Neuronal stem cell (in vitro differentiated cells): Measurements from ENCODE around the gene RAB8A.

Experiments
- DNase-seq: peaks from one replicate; pipeline ENCODE4 v3.0.0-alpha.2; 2013; ENCODE audit warnings: low spot score
- H2AFZ ChIP-seq: one replicate; pipeline ENCODE4 v1.6.1; 2013; ENCODE audit warnings: mild to moderate bottlenecking, low read length, inconsistent platforms
- H2AK5ac ChIP-seq: 2 replicates; pipeline ENCODE4 v1.6.1; 2013; ENCODE audit warnings: low read depth, mild to moderate bottlenecking, inconsistent platforms, low read length, moderate library complexity, mixed read lengths
- H2BK120ac ChIP-seq: 2 replicates; pipeline ENCODE4 v1.6.1; 2013; ENCODE audit warnings: low read depth, mild to moderate bottlenecking, inconsistent platforms, low read length, moderate library complexity, mixed read lengths
- H2BK12ac ChIP-seq: one replicate; pipeline ENCODE4 v1.6.1; 2013; ENCODE audit warnings: low read length, inconsistent platforms
- H2BK15ac ChIP-seq: 2 replicates; pipeline ENCODE4 v1.6.1; 2013; ENCODE audit warnings: mild to moderate bottlenecking, low read length, inconsistent platforms, mixed read lengths
- H2BK5ac ChIP-seq: one replicate; pipeline ENCODE4 v1.6.1; 2013; ENCODE audit warnings: inconsistent platforms, mild to moderate bottlenecking, low read length, moderate library complexity
- H3K14ac ChIP-seq: one replicate; pipeline ENCODE4 v1.6.1; 2013; ENCODE audit warnings: low read length, inconsistent platforms
- H3K18ac ChIP-seq: 2 replicates; pipeline ENCODE4 v1.6.1; 2013; ENCODE audit warnings: low read length, inconsistent platforms
- H3K23ac ChIP-seq: 2 replicates; pipeline ENCODE4 v1.6.1; 2013; ENCODE audit warnings: low read depth, mild to moderate bottlenecking, mixed read lengths, low read length, inconsistent platforms; ENCODE audit not compliant: poor library complexity
- H3K27ac ChIP-seq: replicated peaks from 3 replicates; pipeline ENCODE4 v1.5.1; 2013; ENCODE audit warnings: low read length, inconsistent platforms
- H3K27me3 ChIP-seq, 3 experiments: 2 replicates each; pipeline ENCODE4 v1.6.1; 2013; ENCODE audit warnings: low read length in 3 of 3, mild to moderate bottlenecking in 2 of 3, inconsistent platforms in 1 of 3, low read depth in 1 of 3, mixed read lengths in 1 of 3, moderate library complexity in 1 of 3; ENCODE audit not compliant: control insufficient read depth in 3 of 3, insufficient read depth in 3 of 3
- H3K36me3 ChIP-seq, 2 donors: replicated peaks in 1 of 2; 2 replicates each; pipeline ENCODE4 v1.6.1; 2013; ENCODE audit warnings: low read length in 2 of 2; ENCODE audit not compliant: control insufficient read depth in 2 of 2, insufficient read depth in 2 of 2
- H3K4ac ChIP-seq: 2 replicates; pipeline ENCODE4 v1.6.1; 2013; ENCODE audit warnings: inconsistent platforms, mild to moderate bottlenecking, low read length, moderate library complexity
- H3K4me1 ChIP-seq, 2 donors: 1 replicate in 1 of 2; 2 replicates in 1 of 2; pipeline ENCODE4 v1.6.1; 2013; ENCODE audit warnings: low read length in 2 of 2, low read depth in 1 of 2; ENCODE audit not compliant: control insufficient read depth in 2 of 2, insufficient read depth in 1 of 2
- H3K4me2 ChIP-seq: one replicate; pipeline ENCODE4 v1.6.1; 2013; ENCODE audit warnings: mild to moderate bottlenecking, low read length, inconsistent platforms; ENCODE audit not compliant: insufficient read depth, poor library complexity, severe bottlenecking
- H3K4me3 ChIP-seq, 2 donors: 2 replicates each; pipeline ENCODE4 v1.5.1; 2013; ENCODE audit warnings: low read length in 2 of 2, mild to moderate bottlenecking in 2 of 2, inconsistent platforms in 1 of 2, moderate library complexity in 1 of 2
- H3K79me1 ChIP-seq: one replicate; pipeline ENCODE4 v1.6.1; 2013; ENCODE audit warnings: low read depth, mild to moderate bottlenecking, inconsistent platforms, low read length, moderate library complexity
- H3K9ac ChIP-seq: one replicate; pipeline ENCODE4 v1.6.1; 2013; ENCODE audit warnings: mild to moderate bottlenecking, low read depth, low read length, inconsistent platforms; ENCODE audit not compliant: poor library complexity
- H3K9me3 ChIP-seq, 2 donors: replicated peaks in 1 of 2; 2 replicates each; pipeline versions ENCODE3 to v1.6.1; 2013; ENCODE audit warnings: low read length in 2 of 2, mild to moderate bottlenecking in 2 of 2, inconsistent platforms in 1 of 2, low read depth in 1 of 2, mixed read lengths in 1 of 2, moderate library complexity in 1 of 2; ENCODE audit not compliant: control insufficient read depth in 2 of 2, insufficient read depth in 1 of 2
- H4K8ac ChIP-seq: one replicate; pipeline ENCODE4 v1.6.1; 2013; ENCODE audit warnings: low read depth, mild to moderate bottlenecking, inconsistent platforms, low read length, moderate library complexity
- H4K91ac ChIP-seq: one replicate; pipeline ENCODE4 v1.6.1; 2013; ENCODE audit warnings: low read length, low read depth, mild to moderate bottlenecking, inconsistent platforms; ENCODE audit not compliant: poor library complexity
- WGBS, 2 donors: extraction: QIAGEN DNeasy Blood & Tissue Kit; methylation state at CpG; one replicate each; pipeline ENCODE4 v1.1.7; 2013; ENCODE audit warnings: missing lambda C conversion rate in 2 of 2, mixed read lengths in 1 of 2; ENCODE audit not compliant: insufficient read length in 2 of 2, insufficient replicate concordance in 1 of 2; ENCODE audit errors: extremely low coverage in 2 of 2; 5-methylcytosine and 5-hydroxymethylcytosine counted together

The RAB8A gene

DNA sequence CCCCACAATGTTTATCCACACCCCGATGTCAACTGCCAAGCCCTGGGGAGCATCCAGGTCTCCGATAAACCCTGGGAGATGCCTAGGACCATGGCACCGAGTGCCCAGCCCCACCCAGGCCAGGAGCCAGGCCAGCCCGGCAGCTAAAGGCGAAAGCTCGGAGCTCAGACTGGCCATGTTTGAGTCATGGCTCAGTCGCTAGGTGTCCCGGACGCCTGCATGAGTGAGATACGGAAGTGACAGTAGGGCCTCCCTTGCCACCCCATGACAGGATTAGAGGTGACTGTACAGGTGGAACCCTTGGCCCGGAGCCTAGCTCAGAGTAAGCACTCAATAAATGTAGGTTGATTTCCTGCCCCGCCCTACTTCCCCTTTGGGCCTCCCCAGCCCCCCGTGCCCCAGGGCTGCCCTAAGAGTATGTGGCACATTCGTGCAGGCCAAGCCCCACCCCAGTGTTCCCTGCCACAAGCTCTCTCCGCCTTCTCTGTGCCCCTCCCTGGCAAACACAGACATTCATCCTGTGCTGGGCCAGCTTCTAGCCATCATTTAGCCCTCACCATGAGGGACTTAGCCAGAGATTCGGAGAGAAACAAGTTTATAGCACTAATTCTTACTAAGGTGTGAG is 41.2 kb upstream of the RAB8A start:
- WGBS, 2 donors, result no CpG with 5 or more reads among the region's 16 CpGs
- H2BK15ac ChIP-seq, result no peak overlapping the region
- DNase-seq, result no peak

DNA sequence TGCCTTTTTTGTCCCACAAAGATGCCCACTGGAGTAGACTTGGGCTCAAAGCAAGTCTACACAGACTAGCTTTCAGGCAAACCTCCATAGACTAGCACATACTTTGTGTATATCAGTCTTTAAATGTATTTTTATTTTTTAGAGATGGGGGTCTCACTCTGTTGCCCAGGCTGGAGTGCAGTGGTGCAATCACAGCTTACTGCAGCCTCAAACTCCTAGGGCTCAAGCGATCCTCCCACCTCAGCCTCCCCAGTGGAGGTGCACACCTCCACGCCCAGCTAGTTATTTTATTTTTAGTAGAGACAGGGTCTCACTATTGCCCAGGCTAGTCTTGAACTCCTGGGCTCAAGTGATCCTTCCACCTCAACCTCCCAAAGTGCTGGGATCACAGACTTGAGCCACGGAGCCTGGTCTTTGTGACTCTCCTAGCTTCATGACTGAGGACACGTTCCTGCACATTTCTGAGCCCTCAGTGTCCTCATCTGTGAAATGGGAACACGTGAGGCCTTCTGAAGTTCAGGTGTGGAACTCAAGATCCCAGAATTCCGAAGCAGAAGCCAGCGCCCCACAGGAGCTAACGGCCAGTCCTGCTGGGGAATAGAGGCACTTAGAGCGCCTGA is 40.5 kb upstream of the RAB8A start:
- Histone ChIP-seq H4K8ac (no peak overlapping the region), H3K14ac (no peak overlapping the region), H3K4me3 (no peak overlapping the region), H3K27me3 (no peaks in the 10 kb centered on the region), H2BK120ac (no peak overlapping the region), H3K9me3 (no peaks in the 10 kb centered on the region), H3K9ac (no peak overlapping the region), H3K36me3 (no peaks in the 10 kb centered on the region), H3K4me2 (no peak overlapping the region), H3K4ac (no peak overlapping the region), H2BK5ac (no peak overlapping the region), H3K23ac (no peak overlapping the region), H2BK12ac (no peak overlapping the region), H4K91ac (no peak overlapping the region), H3K4me1 (peaks cover 2 to 24% of the 10 kb centered on the region in 2 donors), H2AFZ (peak overlapping the region; percentile 51), H3K79me1 (no peaks in the 10 kb centered on the region), H3K18ac (no peak overlapping the region), H2BK15ac (peak overlapping the region; percentile 39), H3K27ac (no peak overlapping the region), H2AK5ac (no peak overlapping the region)
- no CpG with 5 or more reads among the region's 9 CpGs for WGBS, 2 donors
- no peak for DNase-seq

More for the DNA sequence above, 41.2 kb upstream of the RAB8A start:
- H3K14ac ChIP-seq, result no peak overlapping the region
- H2AFZ ChIP-seq, result no peak overlapping the region
- H2AK5ac ChIP-seq, result peak overlapping the region; percentile 49
- H3K4me3 ChIP-seq, result no peak overlapping the region
- no peaks in the 10 kb centered on the region for H3K79me1 ChIP-seq
- no peak overlapping the region for H3K27ac ChIP-seq
- no peak overlapping the region for H2BK120ac ChIP-seq
- no peak overlapping the region for H3K9ac ChIP-seq
- H2BK5ac ChIP-seq, result no peak overlapping the region
- no peak overlapping the region for H3K18ac ChIP-seq
- H3K9me3 ChIP-seq, result no peaks in the 10 kb centered on the region
- H3K27me3 ChIP-seq, result no peaks in the 10 kb centered on the region
- H4K91ac ChIP-seq, result no peak overlapping the region
- peaks cover 0 to 26% of the 10 kb centered on the region in 2 donors for H3K4me1 ChIP-seq
- H3K4me2 ChIP-seq, result no peak overlapping the region
- H2BK12ac ChIP-seq, result no peak overlapping the region
- H4K8ac ChIP-seq, result no peak overlapping the region
- no peak overlapping the region for H3K23ac ChIP-seq
- H3K4ac ChIP-seq, result no peak overlapping the region
- no peaks in the 10 kb centered on the region for H3K36me3 ChIP-seq

DNA sequence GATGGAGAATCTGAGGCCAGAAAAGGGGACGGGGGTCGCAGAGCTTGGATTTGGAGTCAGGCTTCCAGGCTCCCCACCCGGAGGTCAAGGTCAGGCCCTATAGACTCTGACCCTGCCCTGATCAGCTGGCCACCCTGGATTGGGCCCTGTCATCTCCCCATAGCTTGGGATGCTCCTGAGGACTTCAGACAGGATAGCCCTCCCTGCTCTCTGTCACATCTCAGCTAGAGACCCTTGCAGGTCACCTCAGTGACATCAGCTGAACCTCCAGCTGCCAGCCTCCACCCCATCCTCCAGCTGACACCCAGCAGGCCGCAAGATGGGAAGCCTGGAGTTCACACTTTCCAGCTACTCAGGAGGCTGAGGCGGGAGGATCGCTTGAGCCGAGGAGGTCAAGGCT is 38.2 kb upstream of the RAB8A start:
- no peak overlapping the region for H2BK5ac ChIP-seq
- no peak overlapping the region for H4K91ac ChIP-seq
- no CpG with 5 or more reads among the region's 7 CpGs for whole genome bisulfite sequencing, 2 donors

DNA sequence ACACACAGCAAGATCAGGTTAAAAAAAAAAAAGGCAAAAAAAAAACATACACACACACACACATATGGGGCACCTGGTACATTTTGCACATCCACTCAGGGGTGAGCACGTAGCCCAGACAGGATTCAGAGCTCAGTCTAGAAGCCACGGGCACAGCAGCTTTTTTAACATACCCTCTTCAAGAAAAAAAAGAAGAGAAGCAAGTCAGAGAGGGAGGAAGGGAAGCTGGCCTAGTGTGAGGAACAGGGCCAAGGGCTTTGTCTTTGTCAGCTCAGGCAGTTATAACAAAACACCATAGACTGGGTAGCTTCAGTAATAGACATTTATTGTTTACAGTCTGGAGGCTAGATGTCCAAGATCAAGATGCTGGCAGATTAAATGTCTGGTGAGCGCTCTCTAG is 37.7 kb upstream of the RAB8A start:
- H4K8ac ChIP-seq, result no peak overlapping the region
- H3K14ac ChIP-seq, result no peak overlapping the region
- no CpG with 5 or more reads among the region's 3 CpGs for WGBS, 2 donors
- DNase-seq, result no peak
- no peak overlapping the region for H3K9ac ChIP-seq
- H3K18ac ChIP-seq, result no peak overlapping the region
- H2AFZ ChIP-seq, result no peak overlapping the region
- no peak overlapping the region for H3K4me2 ChIP-seq
- H2BK5ac ChIP-seq, result no peak overlapping the region
- peaks cover 7 to 29% of the 10 kb centered on the region in 2 donors for H3K4me1 ChIP-seq
- H2BK120ac ChIP-seq, result no peak overlapping the region
- H3K4ac ChIP-seq, result no peak overlapping the region
- H2BK15ac ChIP-seq, result no peak overlapping the region
- no peak overlapping the region for H2AK5ac ChIP-seq
- no peak overlapping the region for H2BK12ac ChIP-seq
- H4K91ac ChIP-seq, result no peak overlapping the region
- no peak overlapping the region for H3K23ac ChIP-seq
- no peaks in the 10 kb centered on the region for H3K27me3 ChIP-seq
- no peak overlapping the region for H3K4me3 ChIP-seq
- H3K36me3 ChIP-seq, result peaks cover 0 to 2% of the 10 kb centered on the region in 2 donors
- H3K27ac ChIP-seq, result no peak overlapping the region
- no peaks in the 10 kb centered on the region for H3K79me1 ChIP-seq
- no peaks in the 10 kb centered on the region for H3K9me3 ChIP-seq

More for the DNA sequence above, 38.2 kb upstream of the RAB8A start:
- no peak overlapping the region for H2BK12ac ChIP-seq
- no peak overlapping the region for H2AK5ac ChIP-seq
- H3K36me3 ChIP-seq, result peaks cover 0 to 2% of the 10 kb centered on the region in 2 donors
- H3K4me3 ChIP-seq, result no peak overlapping the region
- H3K27ac ChIP-seq, result no peak overlapping the region
- no peak overlapping the region for H3K18ac ChIP-seq
- H3K27me3 ChIP-seq, result no peaks in the 10 kb centered on the region
- no peaks in the 10 kb centered on the region for H3K9me3 ChIP-seq
- no peak overlapping the region for H3K14ac ChIP-seq
- H4K8ac ChIP-seq, result no peak overlapping the region
- peak overlapping the region; percentile 14 for H3K9ac ChIP-seq
- no peak overlapping the region for H2BK15ac ChIP-seq
- H3K79me1 ChIP-seq, result no peaks in the 10 kb centered on the region
- H3K4me2 ChIP-seq, result no peak overlapping the region
- DNase-seq, result no peak
- H2AFZ ChIP-seq, result no peak overlapping the region
- no peak overlapping the region for H3K23ac ChIP-seq
- no peak overlapping the region for H2BK120ac ChIP-seq
- H3K4ac ChIP-seq, result no peak overlapping the region
- peaks cover 6 to 28% of the 10 kb centered on the region in 2 donors for H3K4me1 ChIP-seq
